SH-SY5Y (cell line): ENCODE results near the gene ATPAF1.

Source experiments
- GATA2 ChIP-seq: IDR thresholded peaks from 2 replicates; pipeline ENCODE4 v1.6.1; 2011; ENCODE audit warnings: mild to moderate bottlenecking, low read depth, low read length
- GATA3 ChIP-seq: IDR thresholded peaks from 2 replicates; pipeline ENCODE4 v1.6.1; 2011; ENCODE audit warnings: low read depth, mild to moderate bottlenecking, low read length, moderate library complexity

GRCh38 chr1:46654012-46654411 is 14.2 kb downstream of the ATPAF1 start:
- TF ChIP-seq GATA2, result no peak
- no peak for TF ChIP-seq GATA3
